Measurements from ENCODE around the gene HDAC8.
"Not testable (repeated sequence)": the region's sequence is repeated elsewhere in the genome, so short reads cannot be mapped to it uniquely, and the experiment has no call there.

The HDAC8 gene

GRCh38 chrX:72368796-72369195, 203.8 kb downstream of the HDAC8 start:
- DNase-seq, result no peak

GRCh38 chrX:72367516-72367915, 205.1 kb downstream of the HDAC8 start:
- DNase-seq, result no peak

- DNase-seq, result no peak
Measured at GRCh38 chrX:72366701-72367454, 205.8 kb downstream of the HDAC8 start.

- DNase-seq, result no peak
Measured at GRCh38 chrX:72366178-72366577, 206.5 kb downstream of the HDAC8 start.

- DNase-seq, result no peak
Measured at GRCh38 chrX:72365126-72365525, 207.5 kb downstream of the HDAC8 start.

GRCh38 chrX:72360326-72360725, 212.3 kb downstream of the HDAC8 start:
- DNase-seq, result no peak

GRCh38 chrX:72358313-72358712, 214.3 kb downstream of the HDAC8 start:
- no peak for DNase-seq

GRCh38 chrX:72352786-72353185, 219.9 kb downstream of the HDAC8 start:
- DNase-seq, result no peak

- DNase-seq, result no peak
Measured at GRCh38 chrX:72351606-72352334, 220.9 kb downstream of the HDAC8 start.

- DNase-seq, result peak; percentile 37
Measured at GRCh38 chrX:72349190-72349589, 223.5 kb downstream of the HDAC8 start.

- peak; percentile 28 for DNase-seq
Measured at GRCh38 chrX:72348247-72348979, 224.2 kb downstream of the HDAC8 start.

GRCh38 chrX:72347366-72347765, 225.3 kb downstream of the HDAC8 start:
- no peak for DNase-seq

GRCh38 chrX:72346302-72346949, 226.2 kb downstream of the HDAC8 start:
- DNase-seq, result no peak

GRCh38 chrX:72340626-72341025, 232.0 kb downstream of the HDAC8 start:
- DNase-seq, result no peak

GRCh38 chrX:72340041-72340440, 232.6 kb downstream of the HDAC8 start:
- no peak for DNase-seq

GRCh38 chrX:72330131-72330530, 242.5 kb downstream of the HDAC8 start:
- DNase-seq, result no peak

GRCh38 chrX:72326605-72327300, 245.9 kb downstream of the HDAC8 start:
- DNase-seq, result no peak

- DNase-seq, result not testable (repeated sequence)
Measured at GRCh38 chrX:72319651-72320050, 253.0 kb downstream of the HDAC8 start.

GRCh38 chrX:72317139-72317538, 255.5 kb downstream of the HDAC8 start:
- no peak for DNase-seq

GRCh38 chrX:72316408-72317110, 256.1 kb downstream of the HDAC8 start:
- DNase-seq, result no peak

GRCh38 chrX:72314881-72315280, 257.8 kb downstream of the HDAC8 start:
- no peak for DNase-seq
